Panc1 (cell line): ENCODE data around the gene RNF121. TPM values are rescaled to one million over a fixed set of nuclear protein-coding genes. Genes with fewer than 3 reads are reported as not detected.

Source experiments
- ATAC-seq: fragments of 200-7000 bp; cut with Tn5 transposase; 2 replicates; pipeline ENCODE4 v1.9.1; 2020; ENCODE audit warnings: mild to moderate bottlenecking, moderate library complexity
- BruUV-seq: library from RNA; stranded (reverse); fragments of 400-500 nt; replicated peaks from 2 replicates; lab custom pipeline; 2021; lab: Mats Ljungman, UMichigan
- CTCF ChIA-PET: fragments of 300-600 bp; sonication (Branson Sonifier 250); formaldehyde crosslinking; loops from one replicate; lab custom pipeline; 2022; ENCODE audit warnings: antibody characterized with exemption; lab: Charles Lee
- POLR2A ChIA-PET: fragments of 300-600 bp; sonication (Branson Sonifier 250); formaldehyde crosslinking; loops from one replicate; lab custom pipeline; 2022; ENCODE audit warnings: antibody characterized with exemption; lab: Charles Lee
- DNase-seq: peaks from one replicate; pipeline ENCODE4 v3.0.0-alpha.2; 2010; ENCODE audit warnings: low read depth, low spot score
- H3K27ac ChIP-seq: 2 replicates; pipeline ENCODE4 v1.5.1; 2011; ENCODE audit warnings: mild to moderate bottlenecking, low read length, inconsistent platforms
- H3K27me3 ChIP-seq: fragments of 200-500 bp; sonication (Bioruptor generic); 2 replicates; pipeline ENCODE4 v1.6.0; 2014; ENCODE audit warnings: low read length, inconsistent platforms; ENCODE audit not compliant: control insufficient read depth, insufficient read depth
- H3K36me3 ChIP-seq: fragments of 200-500 bp; sonication (Bioruptor generic); 2 replicates; pipeline ENCODE4 v1.5.1; 2014; ENCODE audit warnings: inconsistent platforms, mild to moderate bottlenecking, low read length, moderate library complexity; ENCODE audit not compliant: control insufficient read depth, insufficient read depth
- H3K4me1 ChIP-seq: 2 replicates; pipeline ENCODE4 v1.5.1; 2011; ENCODE audit warnings: inconsistent platforms, mild to moderate bottlenecking, low read length, moderate library complexity; ENCODE audit not compliant: control insufficient read depth, insufficient read depth
- H3K4me3 ChIP-seq, 2 experiments: 2 replicates each; pipeline ENCODE4 v1.5.1; 2011 to 2012; ENCODE audit warnings: low read depth in 2 of 2, low read length in 2 of 2, mild to moderate bottlenecking in 2 of 2, inconsistent platforms in 1 of 2, moderate library complexity in 1 of 2
- H3K9me3 ChIP-seq: fragments of 200-500 bp; sonication (Bioruptor generic); 2 replicates; pipeline ENCODE4 v1.5.1; 2014; ENCODE audit warnings: low read depth, mild to moderate bottlenecking, inconsistent platforms, low read length, moderate library complexity; ENCODE audit not compliant: control insufficient read depth, insufficient read depth
- CTCF ChIP-seq: fragments of 450-650 bp; IDR thresholded peaks from 2 replicates; pipeline ENCODE4 v1.5.1; 2017; ENCODE audit warnings: mild to moderate bottlenecking
- POLR2AphosphoS5 ChIP-seq: IDR thresholded peaks from 2 replicates; pipeline ENCODE4 v1.6.1; 2012; ENCODE audit warnings: mild to moderate bottlenecking, low read depth, low read length, moderate library complexity
- REST ChIP-seq, 2 experiments: IDR thresholded peaks; 2 replicates each; pipeline ENCODE4 v1.6.1; 2011 to 2012; ENCODE audit warnings: low read depth in 2 of 2, control low read depth in 1 of 2, low read length in 1 of 2, mild to moderate bottlenecking in 1 of 2, moderate library complexity in 1 of 2; ENCODE audit not compliant: insufficient read depth in 1 of 2
- SIN3A ChIP-seq: IDR thresholded peaks from 2 replicates; pipeline ENCODE4 v1.6.1; 2012; ENCODE audit warnings: low read depth, mild to moderate bottlenecking, low read length, moderate library complexity, borderline replicate concordance; ENCODE audit not compliant: insufficient read depth
- TCF7L2 ChIP-seq: IDR thresholded peaks from 2 replicates; pipeline ENCODE4 v1.6.1; 2011; ENCODE audit warnings: mild to moderate bottlenecking, low read depth, low read length, inconsistent platforms
- in situ Hi-C: cut with HindIII; loops from 2 replicates; pipeline ENCODE4 v1.10.0; 2016; ENCODE audit warnings: low sequenced_read_pairs, low pct_unique_long_range_greater_than_20kb
- intact Hi-C: fragments of 100-400 bp; cut with micrococcal nuclease; formaldehyde crosslinking; loops from one replicate; pipeline ENCODE4 v1.10.0; 2022; ENCODE audit not compliant: unreplicated experiment
- total RNA-seq: library from RNA; stranded (reverse); gene quantifications from one replicate; pipeline ENCODE4 v1.2.1, GENCODE V29; 2021; ENCODE audit not compliant: unreplicated experiment

RNF121 gene
- total RNA-seq, 1 experiment from 2014 or later: 69.6 TPM

GRCh38 chr11:71991494-71991893 is 62.6 kb downstream of the RNF121 start:
- TF ChIP-seq REST (IDR thresholded peaks at IDR 0.05; ENCODE audit: insufficient read depth in 1 of 2, low read depth in 2 of 2, low read length in 1 of 2) (no peak), CTCF (no peak), POLR2AphosphoS5 (no peak), SIN3A (no peak), TCF7L2 (no peak)
- intact Hi-C loops (no loop called here), in situ Hi-C loops (no loop called here)
- no peaks in the 10 kb centered on the region for H3K9me3 ChIP-seq
- H3K4me1 ChIP-seq: no peaks in the 10 kb centered on the region
- H3K4me3 ChIP-seq: no peak overlapping the region
- H3K27me3 ChIP-seq: no peaks in the 10 kb centered on the region
- no TSS peak for BruUV-seq
- ATAC-seq: no peak
- ChIA-PET POLR2A (no interaction called here), CTCF (no interaction called here)
- no peak for DNase-seq
- no peaks in the 10 kb centered on the region for H3K36me3 ChIP-seq
- no peak overlapping the region for H3K27ac ChIP-seq

GRCh38 chr11:71992136-71992730 is 63.4 kb downstream of the RNF121 start:
- Histone ChIP-seq H3K9me3 (no peaks in the 10 kb centered on the region), H3K4me1 (no peaks in the 10 kb centered on the region), H3K27me3 (no peaks in the 10 kb centered on the region), H3K4me3 (no peak overlapping the region), H3K27ac (no peak overlapping the region), H3K36me3 (no peaks in the 10 kb centered on the region)
- DNase-seq: no peak
- BruUV-seq: no TSS peak
- POLR2A ChIA-PET: no interaction called here
- in situ Hi-C loops: no loop called here
- intact Hi-C loops: no loop called here
- ATAC-seq: no peak
- CTCF ChIA-PET: no interaction called here
- TF ChIP-seq TCF7L2 (no peak), POLR2AphosphoS5 (no peak), REST (IDR thresholded peaks at IDR 0.05; ENCODE audit: insufficient read depth in 1 of 2, low read depth in 2 of 2, low read length in 1 of 2) (no peak), SIN3A (no peak), CTCF (no peak)
